ENCODE measurements around the gene C19orf47.
"Not testable (repeated sequence)": the region's sequence is repeated elsewhere in the genome, so short reads cannot be mapped to it uniquely, and the experiment has no call there.

Gene C19orf47

DNA sequence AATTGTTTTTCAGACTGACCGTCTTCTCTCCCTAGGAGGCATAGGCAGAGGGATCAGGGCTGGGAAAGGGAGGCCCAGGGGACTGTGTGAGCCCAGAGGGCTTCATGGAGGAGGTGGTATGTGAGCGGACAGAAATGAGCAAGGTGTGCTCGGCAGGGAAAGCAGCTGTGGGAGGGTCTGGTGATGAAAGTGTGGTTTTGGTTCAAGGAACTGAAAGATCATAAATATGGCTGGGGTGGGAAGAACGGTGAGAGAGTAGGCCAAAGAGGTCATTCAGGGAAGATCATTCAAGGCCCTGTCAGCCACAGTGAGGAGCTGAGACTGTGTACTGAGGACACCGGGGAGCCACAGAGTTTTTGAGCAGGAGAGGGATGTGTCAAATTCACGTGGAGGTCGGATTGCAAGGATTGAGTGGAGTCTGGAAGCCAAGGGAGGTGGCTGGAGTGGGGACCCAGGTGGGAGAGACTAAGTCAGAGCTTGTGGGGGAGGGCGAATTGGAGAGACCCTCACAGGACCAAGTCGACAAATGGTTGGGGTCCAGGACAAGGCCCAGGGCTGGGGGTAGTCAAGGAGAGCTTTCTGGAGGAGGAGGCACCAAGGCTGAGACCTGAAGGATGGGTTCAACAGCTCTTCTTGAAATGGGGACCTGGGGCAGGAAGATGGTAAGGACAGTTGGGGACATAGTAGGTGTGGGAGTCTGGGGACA lies 7.9 kb upstream of the C19orf47 start:
- no peak for DNase-seq (ENCODE audit: low read depth, low spot score)

DNA sequence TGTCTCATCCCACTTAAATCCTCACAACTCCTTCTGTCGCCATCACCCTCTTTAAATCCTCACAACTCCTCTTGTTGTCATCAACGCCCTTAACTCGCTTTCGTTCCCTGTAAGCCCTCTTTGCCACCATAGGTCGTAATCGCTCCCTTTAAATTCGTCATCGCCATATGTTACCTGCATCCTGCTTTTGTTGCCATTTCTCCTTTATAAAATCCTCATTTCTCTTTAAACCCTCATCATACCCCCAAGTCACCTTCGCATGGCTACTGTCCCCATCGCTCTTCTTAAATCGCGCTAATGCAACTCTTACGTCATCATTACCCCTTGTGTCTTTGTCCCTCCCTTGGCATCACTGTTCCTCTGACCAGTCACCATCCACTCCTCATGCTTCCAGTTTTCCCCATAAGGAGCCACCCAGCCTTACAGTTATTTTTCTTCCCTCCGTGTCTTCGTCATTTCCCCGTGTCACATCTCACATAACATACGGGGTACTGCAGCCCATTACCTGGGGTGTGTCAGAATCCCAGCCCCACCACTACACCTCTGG lies 837 bp upstream of the C19orf47 start:
- DNase-seq (ENCODE audit: low read depth, low spot score): peak; percentile 62

DNA sequence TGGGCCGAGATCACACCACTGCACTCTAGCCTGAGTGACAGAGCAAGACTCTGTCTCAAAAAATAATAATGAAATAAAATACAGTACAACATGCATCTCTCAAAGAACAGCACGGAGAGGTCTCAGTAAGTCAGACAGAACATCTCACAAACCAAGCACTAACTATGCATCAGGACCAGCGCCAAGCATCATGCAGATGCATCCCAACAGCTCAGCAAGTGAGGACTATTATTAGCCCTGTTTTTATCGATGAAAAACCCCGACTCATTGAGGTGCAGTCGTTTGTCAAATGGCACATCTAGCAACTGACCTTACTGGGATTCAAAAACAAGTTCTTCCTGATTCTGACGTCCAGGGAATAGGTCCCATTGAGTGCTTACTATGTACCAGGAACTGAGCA lies 3.8 kb downstream of the C19orf47 start:
- DNase-seq (ENCODE audit: low read depth, low spot score): no peak

DNA sequence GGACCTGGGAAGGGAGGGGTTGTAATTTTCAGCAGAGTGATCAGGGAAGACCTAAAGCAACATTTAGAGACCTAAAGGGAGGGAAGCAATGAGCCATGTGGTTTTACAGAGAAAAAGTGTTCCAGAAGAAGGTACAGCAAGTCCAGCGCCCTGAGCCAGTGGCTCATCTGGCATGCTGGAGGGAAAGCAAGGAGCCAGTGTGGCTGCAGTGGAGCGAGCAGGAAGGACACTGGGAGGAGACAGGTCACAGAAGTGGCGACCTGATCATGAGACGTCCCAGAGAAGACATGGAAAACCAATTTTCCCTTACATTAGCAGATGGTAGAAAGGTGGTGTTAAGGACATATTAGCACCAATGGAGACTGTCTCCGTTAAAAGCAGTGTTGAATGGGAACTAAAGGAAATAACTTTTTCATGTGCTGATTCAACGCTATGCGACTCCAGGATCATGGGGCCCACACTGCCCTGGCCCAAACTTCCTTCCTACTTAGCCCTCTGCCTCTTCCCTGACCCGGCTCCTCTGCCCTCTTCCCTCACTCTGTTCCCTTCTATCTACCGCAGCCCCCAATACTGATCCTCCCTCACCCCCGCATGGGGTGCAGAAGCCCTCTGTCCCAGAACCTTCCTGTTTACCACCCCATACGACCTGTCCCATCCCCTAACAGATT lies 5.4 kb downstream of the C19orf47 start:
- no peak for DNase-seq (ENCODE audit: low read depth, low spot score)

DNA sequence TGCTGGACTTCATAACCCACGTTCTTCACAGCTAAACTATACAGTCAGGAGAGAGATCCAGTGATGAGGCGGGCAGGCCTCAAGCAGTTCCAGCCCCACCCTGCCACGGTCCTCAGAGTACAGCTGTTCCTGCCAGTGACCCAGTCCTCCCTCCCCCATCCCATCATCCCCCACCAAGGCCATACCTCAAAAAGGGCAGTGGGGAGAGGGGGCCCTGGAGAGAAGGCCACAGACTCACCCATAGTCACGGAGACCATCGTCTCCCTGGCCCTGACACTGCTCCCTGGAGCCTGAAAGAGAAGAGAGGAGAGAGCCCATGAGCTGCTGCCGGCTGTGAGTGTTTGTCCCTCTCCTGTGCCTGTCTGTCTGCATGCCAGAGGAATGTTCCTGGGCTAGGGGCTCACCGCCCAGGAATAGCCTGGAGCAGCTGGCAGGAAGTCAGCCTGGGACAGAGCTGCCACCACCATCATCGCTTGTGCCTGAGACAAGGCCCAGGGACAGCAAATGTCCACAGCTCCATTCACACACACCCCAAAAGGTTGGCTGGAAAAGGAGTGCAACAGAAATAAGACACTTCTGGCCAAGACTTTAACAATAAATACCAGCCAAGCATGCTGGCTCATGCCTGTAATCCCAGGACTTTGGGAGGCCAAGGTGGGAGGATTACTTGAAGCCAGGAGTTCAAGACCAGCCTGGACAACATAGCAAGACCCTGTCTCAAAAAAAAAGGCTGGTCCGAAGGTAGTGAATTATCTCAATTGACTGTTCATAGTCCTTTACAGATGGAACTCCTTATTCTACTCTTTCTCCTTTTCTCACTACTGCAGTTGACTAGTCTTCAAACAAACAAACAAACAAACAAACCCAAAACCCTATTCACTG lies 6.4 kb downstream of the C19orf47 start:
- peak; percentile 64 for DNase-seq (ENCODE audit: low read depth, low spot score)

DNA sequence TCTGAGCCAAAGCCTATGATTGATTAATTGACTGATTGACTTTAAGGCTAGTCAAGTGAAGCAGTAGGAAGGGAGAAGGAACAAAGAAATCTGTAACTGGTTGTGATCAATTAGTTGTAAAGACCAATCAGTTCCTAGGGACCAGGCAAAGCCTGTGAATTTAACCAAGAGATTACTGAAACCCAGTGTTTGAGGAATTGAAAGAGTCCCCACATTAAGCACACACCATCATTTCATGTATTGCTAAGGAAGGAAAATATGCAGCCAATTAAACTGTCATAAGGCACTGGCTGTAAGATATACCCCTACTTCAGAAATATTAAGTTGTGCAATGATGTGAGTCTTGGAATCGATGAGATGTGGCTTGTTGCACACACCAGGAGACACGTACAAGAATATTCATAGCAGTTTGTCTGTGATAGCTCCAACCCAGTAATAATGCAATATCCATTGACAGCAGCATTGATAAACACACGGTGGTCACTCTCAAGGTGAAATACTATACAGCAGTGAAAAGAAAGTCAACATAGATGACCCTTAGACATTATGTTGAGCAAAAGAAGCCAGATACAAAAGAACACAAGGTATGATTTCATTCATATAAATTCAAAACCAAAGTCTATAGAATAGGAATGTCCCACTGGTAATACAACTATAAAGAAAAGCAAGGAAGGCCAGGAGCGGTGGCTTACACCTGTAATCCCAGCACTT lies 9.0 kb downstream of the C19orf47 start:
- no peak for DNase-seq (ENCODE audit: low read depth, low spot score)

DNA sequence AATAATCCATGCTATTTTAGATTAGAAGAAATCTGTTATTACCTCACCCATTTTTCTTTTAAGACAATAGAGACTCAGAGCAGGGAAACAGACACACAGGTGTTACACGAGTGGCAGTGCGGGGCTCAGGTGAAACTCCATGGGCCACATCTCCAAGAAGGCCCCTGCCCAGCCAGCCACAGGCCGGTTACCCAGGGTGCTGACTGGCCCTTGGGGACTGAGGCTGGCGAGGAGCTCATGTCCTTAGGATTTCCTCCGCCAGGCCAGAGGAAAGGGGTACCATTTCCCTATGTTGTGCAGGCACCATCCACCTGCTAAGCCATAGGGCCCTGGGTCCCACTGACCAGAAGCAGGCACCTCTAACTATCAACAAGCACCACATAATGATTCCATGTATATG lies 10.6 kb downstream of the C19orf47 start:
- DNase-seq (ENCODE audit: low read depth, low spot score): no peak

DNA sequence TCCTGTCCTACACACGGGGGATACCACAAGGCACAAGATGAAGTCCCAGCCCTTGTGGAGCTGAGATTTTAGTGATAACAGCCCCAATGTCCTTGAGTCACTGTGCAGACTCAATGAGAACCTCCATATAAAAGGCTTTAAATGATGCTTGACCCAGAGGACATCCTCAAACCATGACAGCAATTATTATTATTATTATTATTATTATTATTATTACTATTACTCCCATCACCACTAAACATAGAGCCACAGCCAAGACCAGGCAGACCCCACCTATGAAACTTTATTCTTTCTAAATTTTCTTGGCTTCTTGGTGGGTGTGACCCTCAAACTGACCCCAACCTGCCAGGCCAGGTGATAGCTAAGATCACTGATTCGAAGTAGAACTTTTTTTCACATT lies 11.1 kb downstream of the C19orf47 start:
- no peak for DNase-seq (ENCODE audit: low read depth, low spot score)

DNA sequence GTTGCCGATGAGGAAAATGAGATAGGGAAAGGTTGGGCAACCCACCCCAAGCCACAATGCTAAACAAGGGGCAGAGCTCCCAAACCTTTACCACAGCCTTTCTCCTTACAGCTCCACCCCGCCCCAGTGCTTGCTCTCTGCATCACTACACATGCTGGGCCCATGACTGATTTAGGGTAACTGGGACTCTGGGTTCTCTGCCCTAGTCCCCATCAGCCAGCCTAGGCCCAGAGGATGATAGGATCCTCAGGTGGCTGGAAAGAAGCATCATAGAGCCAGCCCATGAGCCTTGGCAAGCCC lies 11.6 kb downstream of the C19orf47 start:
- DNase-seq (ENCODE audit: low read depth, low spot score): no peak

DNA sequence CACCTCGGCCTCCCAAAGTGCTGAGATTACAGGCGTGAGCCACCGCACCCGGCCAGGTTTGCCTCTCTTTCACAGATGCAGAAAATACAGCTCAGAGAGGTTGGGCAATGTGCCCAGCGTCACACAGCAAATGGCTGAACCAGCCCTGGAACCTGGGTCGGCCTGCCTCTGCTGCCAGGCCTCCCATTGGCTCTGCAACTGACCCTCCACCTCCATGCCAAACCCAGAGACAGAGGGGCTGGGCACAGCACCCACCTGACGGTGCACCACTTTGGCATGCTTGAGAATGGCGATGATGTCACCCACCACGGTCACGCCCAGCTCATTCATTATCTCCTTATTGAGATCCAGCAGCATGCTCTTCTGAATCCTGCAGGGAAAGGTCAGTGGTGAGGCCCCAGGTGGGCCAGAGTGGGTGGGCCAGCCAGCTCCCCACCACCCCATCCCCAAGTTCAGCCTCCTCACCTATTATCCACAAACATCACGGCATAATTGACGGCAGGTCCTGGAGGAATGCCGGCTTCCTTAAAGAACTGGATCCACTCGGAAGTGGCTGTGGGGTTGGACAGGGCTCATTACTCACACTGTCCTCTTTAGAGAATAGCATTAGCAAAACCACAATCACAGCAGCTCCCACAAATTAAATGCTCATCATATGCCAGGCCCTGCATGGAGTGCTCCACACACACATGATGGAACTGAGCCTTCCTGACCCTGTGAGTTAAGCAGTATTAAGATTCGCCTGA lies 12.2 kb downstream of the C19orf47 start:
- DNase-seq (ENCODE audit: low read depth, low spot score): peak; percentile 60

DNA sequence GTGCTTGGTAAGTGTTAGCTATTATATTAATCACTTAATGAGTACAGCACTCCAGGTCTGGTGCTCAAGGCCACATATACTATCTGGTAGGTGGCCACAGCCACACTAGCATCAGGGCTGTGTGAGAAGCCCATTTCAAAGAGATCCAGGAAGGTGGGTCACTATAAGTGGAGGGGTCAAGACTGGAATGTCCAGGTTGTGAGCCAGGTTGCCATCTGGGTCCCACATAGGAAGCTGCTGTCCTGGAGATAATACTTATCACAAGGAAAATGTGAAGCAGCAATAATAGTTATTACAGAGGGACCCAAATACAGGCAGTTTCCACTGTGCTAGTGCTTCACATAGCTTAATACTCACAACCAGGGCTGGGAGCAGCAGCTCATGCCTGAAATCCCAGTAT lies 13.1 kb downstream of the C19orf47 start:
- DNase-seq (ENCODE audit: low read depth, low spot score): no peak

DNA sequence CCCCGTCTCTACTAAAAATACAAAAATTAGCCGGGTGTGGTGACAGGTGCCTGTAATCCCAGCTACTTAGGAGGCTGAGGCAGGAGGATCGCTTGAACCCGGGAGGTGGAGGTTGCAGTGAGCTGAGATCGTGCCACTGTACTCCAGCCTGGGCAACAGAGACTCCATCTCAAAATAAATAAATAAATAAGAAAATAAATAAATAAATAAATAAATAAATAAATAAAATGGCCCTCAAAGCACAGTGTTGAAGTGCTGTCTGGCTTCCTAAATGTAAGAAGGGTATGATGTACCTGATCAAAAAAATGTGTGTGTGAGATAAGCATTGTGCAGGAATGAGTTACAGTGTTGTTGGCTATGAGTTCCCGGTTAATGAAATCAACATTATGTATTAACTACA lies 15.1 kb downstream of the C19orf47 start:
- DNase-seq (ENCODE audit: low read depth, low spot score): not testable (repeated sequence)

DNA sequence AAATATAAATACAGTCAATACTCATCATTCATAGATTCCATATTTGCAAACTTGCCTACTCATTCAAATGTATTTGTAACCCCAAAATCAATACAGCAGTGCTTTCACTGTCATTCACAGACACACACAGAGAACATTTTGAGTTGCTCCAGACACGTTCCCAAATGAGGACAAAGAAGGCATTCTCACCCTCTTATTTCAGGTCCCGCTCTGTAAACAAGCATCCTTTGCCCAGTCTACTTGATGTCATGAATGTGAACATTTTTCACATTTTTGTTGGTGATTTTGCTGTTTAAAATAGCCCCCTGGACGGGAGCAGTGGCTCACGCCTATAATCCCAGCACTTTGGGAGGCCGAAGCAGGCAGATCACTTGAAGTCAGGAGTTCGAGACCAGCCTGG lies 15.5 kb downstream of the C19orf47 start:
- peak; percentile 21 for DNase-seq (ENCODE audit: low read depth, low spot score)

DNA sequence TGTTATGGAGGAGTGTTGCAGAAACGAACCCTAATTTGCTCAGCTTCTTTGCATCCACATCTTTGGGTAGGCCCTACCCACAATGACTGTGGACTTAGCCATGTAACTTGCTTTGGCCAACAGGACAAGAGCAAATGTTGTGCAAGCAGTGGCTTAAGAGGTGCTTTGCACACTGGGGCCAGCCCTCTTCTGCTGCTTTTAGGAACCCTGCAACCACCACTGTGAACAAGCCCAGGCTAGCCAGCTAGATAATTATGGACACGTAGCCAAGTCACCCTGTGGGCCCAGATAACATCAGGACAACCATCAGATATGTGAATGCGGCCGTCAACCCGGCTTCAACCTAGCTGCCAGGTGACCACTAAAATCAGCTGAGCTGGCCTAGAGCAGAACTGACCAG lies 17.1 kb downstream of the C19orf47 start:
- no peak for DNase-seq (ENCODE audit: low read depth, low spot score)

DNA sequence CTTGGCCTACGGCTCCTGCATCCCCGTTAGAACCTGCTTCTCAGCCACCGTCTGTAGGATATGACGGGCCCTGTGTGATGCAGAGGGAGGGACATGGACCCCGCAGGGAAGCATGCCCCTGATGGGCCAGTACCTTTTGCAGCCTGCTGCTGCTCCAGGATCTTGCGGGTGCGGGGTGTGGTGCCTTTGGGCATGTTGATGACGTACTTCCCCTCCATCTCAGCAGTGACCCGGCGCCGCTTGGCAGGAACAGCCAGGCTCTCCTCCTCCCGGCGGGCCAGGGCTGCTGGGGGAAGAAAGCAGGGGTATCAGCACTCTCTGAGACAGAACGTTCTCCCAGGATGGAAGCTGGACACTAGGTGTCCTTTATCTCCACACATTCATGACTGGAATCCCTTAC lies 22.0 kb downstream of the C19orf47 start:
- DNase-seq (ENCODE audit: low read depth, low spot score): no peak

DNA sequence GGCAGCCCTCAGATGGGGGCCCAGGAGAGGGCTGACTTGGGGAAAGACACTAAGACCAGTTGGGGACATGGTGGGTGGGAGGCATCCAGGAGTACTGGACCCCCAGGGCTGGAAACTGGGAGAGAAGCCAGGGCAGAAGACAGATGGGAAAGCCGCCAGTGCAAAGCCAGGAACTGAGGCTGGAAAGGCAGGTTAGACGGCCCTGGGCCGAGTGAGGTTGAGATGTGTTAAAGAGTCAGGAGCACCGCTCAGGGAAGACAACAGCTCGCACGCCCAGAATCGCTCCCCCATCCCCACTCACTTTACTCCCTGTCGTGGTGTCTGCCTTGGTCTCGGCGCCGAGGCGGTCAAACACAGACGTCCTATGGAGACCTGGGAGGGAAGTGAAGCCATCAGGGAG lies 24.5 kb downstream of the C19orf47 start:
- no peak for DNase-seq (ENCODE audit: low read depth, low spot score)

DNA sequence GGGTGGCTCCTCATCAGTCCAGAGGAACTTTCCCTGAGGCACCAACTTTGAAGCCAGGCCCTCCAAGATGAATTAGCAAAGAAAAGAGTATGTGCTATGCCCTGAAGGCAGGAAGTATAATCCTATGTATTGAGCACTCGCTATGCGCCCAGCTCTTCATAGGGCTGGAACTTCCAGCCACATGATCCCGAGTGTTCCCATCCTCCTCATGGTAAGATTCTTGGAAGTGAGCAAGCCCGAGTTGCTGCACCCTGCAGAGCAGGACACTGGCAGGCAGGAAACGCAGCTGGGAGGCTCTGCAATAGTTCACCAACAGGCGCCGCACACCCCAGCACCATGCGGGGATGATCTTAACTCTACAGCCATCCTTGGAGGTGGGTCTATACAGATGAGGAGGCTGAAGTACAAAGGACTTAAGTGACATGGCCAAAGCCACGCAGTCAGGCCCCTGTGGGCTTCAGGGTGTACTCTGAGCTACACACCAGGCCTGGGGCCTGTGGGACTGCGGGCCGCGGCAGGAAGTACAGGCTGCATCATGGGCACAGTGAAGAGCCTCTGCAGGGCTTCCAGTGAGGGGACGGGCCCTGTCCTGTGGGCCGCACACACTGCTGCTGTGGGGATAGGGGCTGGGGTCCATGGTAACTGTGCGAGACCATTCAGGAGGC lies 25.1 kb downstream of the C19orf47 start:
- DNase-seq (ENCODE audit: low read depth, low spot score): no peak

DNA sequence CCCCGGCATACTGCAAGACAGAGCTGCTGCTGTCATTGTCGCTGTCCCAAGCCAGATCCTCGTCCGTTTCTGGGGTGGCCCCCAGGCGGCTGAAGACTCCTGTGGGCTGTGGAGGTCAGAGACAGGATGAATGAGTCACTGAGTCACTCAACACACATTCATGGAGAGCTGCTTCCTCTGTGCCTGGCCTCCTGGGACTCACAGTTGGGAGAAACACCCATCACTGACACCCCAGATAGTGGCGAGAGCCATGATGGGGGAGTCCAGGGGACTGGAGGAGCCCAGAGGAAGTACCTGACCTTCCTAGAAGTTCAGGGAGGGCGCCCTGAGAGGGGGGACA lies 26.0 kb downstream of the C19orf47 start:
- DNase-seq (ENCODE audit: low read depth, low spot score): no peak

DNA sequence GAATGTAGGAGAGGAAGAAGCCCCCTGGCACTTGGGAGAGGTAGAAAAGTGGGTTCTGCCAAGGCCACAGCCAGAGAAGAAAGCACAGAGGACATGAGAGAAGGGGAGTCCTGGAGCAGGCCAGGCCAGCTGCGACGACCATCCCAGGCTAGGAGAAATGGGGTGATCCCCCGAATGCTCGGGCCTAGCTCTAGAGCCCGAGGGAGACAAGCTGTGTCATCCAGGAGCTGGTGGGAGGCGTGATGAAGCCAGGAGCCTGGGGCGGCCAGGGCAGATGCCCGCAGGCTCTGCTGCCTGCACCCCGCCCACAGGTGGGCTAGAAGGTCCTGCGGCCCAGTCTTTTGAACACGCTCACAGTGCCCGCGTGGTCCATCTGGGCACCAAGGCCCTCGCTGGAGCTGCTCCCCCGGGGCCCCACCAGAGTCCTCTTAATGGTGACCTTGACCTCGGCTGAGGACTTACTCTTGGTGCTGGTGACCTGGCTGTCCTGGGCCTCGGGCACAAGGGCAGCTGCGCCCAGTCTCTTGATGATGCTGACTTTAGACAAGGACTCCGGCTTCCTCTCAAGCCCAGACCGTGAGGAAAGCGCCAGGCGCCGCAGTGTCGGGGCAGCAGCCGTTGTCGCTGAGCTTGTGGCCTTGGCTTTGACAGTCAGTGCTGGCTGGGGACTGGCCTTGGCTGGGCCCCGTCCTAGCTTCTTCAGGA lies 26.5 kb downstream of the C19orf47 start:
- no peak for DNase-seq (ENCODE audit: low read depth, low spot score)

DNA sequence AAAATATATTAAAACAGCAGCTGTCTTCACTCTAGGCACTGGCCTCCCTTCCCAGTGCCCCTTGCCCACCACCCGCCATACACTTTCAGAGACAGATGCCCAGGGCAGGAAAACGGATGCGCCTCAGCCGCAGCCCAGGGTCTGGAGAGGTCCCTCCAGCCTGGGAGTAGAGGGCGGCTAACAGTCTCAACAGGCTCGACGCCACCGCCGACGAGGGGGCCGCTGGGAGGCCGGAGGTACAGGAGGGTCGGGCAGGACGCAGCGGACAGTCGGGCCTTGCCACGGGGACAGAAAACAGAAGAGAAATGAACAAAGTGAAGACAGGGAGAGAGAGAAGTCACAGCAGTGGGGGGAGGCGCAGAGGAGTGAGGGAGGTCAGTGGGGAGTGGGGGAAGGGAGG lies 27.1 kb downstream of the C19orf47 start:
- DNase-seq (ENCODE audit: low read depth, low spot score): no peak

Data from astrocyte of the hippocampus (primary cell).